Fibroblast of the aortic adventitia (primary cell): ENCODE measurements around the gene CUEDC2. TPM values are rescaled to one million over a fixed set of nuclear protein-coding genes. Genes with fewer than 3 reads are reported as not detected.
A peak's percentile ranks its signal among the peaks of the same experiment; 100 is the strongest.

Source experiments
- DNase-seq: peaks from one replicate; pipeline ENCODE4 v3.0.0-alpha.2; 2010; ENCODE audit warnings: low read depth
- H3K4me3 ChIP-seq: 2 replicates; pipeline ENCODE4 v1.5.1; 2011; ENCODE audit warnings: low read depth, mild to moderate bottlenecking, control low read depth, low read length, moderate library complexity
- small RNA-seq: library from RNA; depleted of rRNA; stranded (forward); fragments of <200 nt; gene quantifications from one replicate; pipeline ENCODE3, GENCODE V24; 2012
- total RNA-seq: library from RNA; depleted of rRNA; stranded (reverse); fragments of >200 nt; gene quantifications from 2 replicates; pipeline ENCODE4 v1.2.3, GENCODE V29; 2012; ENCODE audit warnings: low replicate concordance
- TF ChIP-seq, protein P1 (sequence below): IDR thresholded peaks from 2 replicates; pipeline ENCODE4 v1.5.1; 2011; ENCODE audit warnings: mild to moderate bottlenecking, low read length, control low read depth, inconsistent platforms; ENCODE audit not compliant: insufficient read depth

Gene CUEDC2
- total RNA-seq, 1 donor, result 40.9 TPM

DNA sequence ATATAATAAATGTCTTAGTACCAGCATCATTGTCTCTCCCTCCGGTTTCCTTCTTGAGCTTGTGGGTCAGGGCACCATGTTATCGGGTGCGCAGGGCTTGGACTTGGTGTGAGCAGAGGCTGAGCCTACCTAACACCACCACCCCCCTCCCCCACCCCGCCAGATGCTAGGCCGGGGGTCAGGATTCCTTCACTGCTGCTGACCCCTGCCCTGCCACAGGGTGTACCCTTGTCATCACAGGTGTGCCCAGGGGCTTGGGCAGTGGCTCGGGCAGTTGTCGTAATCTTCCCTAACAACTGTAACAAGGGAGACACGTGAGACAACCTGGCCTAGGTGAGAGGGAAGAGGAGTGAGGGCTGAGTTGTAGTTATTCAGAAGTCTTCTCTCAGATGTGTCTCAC is 49.5 kb downstream of the CUEDC2 start:
- no peak for DNase-seq
- no peak overlapping the region for H3K4me3 ChIP-seq
- TF ChIP-seq, protein P1, sequence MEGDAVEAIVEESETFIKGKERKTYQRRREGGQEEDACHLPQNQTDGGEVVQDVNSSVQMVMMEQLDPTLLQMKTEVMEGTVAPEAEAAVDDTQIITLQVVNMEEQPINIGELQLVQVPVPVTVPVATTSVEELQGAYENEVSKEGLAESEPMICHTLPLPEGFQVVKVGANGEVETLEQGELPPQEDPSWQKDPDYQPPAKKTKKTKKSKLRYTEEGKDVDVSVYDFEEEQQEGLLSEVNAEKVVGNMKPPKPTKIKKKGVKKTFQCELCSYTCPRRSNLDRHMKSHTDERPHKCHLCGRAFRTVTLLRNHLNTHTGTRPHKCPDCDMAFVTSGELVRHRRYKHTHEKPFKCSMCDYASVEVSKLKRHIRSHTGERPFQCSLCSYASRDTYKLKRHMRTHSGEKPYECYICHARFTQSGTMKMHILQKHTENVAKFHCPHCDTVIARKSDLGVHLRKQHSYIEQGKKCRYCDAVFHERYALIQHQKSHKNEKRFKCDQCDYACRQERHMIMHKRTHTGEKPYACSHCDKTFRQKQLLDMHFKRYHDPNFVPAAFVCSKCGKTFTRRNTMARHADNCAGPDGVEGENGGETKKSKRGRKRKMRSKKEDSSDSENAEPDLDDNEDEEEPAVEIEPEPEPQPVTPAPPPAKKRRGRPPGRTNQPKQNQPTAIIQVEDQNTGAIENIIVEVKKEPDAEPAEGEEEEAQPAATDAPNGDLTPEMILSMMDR, result no peak

DNA sequence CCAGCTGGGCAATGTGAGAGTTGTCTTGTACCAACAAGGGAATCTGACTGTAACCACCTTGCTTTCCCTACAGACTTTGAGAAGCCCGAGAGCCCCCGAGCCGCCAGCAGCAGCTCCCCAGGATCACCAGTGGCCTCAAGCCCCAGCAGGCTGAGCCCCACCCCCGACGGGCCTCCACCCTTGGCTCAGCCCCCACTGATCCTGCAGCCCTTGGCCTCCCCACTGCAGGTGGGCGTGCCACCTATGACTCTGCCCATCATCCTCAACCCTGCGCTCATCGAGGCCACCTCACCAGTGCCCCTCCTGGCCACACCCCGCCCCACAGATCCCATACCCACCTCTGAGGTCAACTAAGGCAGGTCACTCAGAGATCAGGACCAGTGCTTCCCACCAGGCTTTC is 50.4 kb downstream of the CUEDC2 start:
- no peak for DNase-seq
- TF ChIP-seq, protein P1, result no peak
- no peak overlapping the region for H3K4me3 ChIP-seq

DNA sequence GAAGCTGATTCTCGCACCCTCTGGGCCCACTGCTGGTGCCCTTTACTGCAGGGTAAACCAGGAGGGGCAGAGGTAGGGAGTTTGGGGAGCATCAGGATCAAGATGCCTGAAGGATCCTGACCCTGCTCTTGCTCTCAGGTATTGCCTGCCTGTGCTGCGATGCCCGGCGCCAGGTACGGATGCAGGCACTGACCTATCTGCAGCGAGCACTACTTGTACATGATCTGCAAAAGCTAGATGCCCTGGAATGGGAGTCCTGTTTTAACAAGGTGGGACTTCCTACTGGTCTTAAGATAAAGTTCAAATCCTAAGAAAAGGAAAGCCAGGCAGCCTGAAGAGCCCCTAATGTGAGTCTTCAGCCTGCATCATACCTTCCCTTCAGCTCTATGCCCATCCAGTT is 53.0 kb downstream of the CUEDC2 start:
- H3K4me3 ChIP-seq, result no peak overlapping the region
- no peak for DNase-seq
- TF ChIP-seq, protein P1, result no peak

DNA sequence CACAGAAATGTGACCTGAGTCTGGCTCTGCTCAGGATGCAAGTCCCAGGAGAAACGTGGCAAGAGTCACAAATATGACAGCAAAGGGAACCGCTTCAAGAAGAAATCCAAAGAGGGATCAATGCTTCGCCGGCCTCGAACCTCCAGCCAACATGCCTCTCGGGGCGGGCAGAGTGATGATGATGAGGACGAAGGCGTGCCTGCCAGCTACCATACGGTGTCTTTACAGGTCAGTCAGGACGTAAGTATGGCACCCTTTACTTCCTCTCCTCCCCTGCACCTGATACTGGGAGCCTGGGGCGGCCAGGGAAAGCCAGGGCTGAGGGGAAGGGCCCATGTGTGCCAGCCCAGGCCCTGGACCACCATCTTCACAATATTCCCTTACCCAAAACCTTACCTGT is 55.5 kb downstream of the CUEDC2 start:
- TF ChIP-seq, protein P1, result no peak
- no peak for DNase-seq
- H3K4me3 ChIP-seq, result no peak overlapping the region

DNA sequence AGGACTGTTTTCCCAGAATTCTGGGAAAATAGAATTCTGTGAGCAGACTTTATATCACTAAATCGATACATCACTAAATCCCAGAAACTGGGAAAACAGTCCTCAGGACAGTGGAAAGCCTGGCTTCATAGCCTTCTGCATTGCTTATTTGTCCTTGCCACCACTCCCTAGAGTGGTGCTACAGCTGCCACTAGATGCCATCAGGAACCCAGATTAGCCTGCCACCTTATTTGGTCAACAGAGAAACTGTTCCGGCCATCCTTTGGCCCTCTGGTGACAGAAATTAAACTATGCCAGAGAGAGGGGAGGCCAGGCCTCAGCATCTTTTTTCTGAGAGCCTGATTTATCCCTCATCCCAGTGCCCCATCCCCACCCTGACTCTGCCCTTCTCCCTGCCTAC is 56.5 kb downstream of the CUEDC2 start:
- no peak for DNase-seq
- TF ChIP-seq, protein P1, result no peak
- no peak overlapping the region for H3K4me3 ChIP-seq

DNA sequence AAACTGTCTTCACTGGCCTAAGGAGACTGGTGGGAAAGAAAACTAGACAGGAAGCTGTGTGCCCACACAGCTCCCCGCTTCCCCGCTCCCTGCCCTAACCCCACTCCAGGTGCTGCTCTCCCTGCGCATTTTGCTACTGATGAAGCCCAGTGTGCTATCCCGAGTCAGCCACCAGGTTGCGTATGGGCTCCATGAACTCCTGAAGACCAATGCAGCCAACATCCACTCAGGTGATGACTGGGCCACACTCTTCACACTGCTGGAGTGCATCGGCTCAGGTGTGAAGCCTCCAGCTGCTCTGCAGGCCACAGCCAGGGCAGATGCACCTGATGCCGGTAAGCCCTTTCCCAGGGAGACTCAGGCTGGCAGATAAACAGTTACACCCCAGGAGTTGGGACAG is 57.1 kb downstream of the CUEDC2 start:
- DNase-seq, result no peak
- no peak overlapping the region for H3K4me3 ChIP-seq

More for the DNA sequence above, 57.1 kb downstream of the CUEDC2 start:
- TF ChIP-seq, protein P1, result peak; percentile 26

Small RNAs within 50 kb of the gene (small RNA-seq; reads per million reads assigned to genes)
- gene MIR146B, result 432 reads per million, percentile 99 among the genes with 10 or more reads in this experiment

Other genes with a start within 250 kb of the CUEDC2 start
- gene ELOVL3, start 206.3 kb downstream of the CUEDC2 start, total RNA-seq, result 0.09 TPM in 1 of 2 replicates, not detected in the other
- not detected in 2 replicates for gene PITX3, start 191.1 kb downstream of the CUEDC2 start, total RNA-seq
- gene GBF1, start 187.0 kb downstream of the CUEDC2 start, total RNA-seq, result 21.5 and 52.1 TPM in 2 replicates
- gene NFKB2, start 36.9 kb downstream of the CUEDC2 start, total RNA-seq, result 9.0 and 16.2 TPM in 2 replicates
- 0.18 and 1.3 TPM in 2 replicates for gene PSD, start 13.8 kb downstream of the CUEDC2 start, total RNA-seq
- 5.2 and 39.6 TPM in 2 replicates for gene FBXL15, start 11.7 kb downstream of the CUEDC2 start, total RNA-seq
- not detected in 2 replicates for gene C10orf95, start 19.0 kb upstream of the CUEDC2 start, total RNA-seq
- gene ACTR1A, start 70.1 kb upstream of the CUEDC2 start, total RNA-seq, result 103 and 105 TPM in 2 replicates
- gene SUFU, start 71.4 kb upstream of the CUEDC2 start, total RNA-seq, result 3.3 and 4.8 TPM in 2 replicates
- 83.0 and 84.7 TPM in 2 replicates for gene TRIM8, start 211.9 kb upstream of the CUEDC2 start, total RNA-seq